Kidney (tissue), 14 donors: ENCODE data around the gene KCTD4. TPM values are rescaled to one million over a fixed set of nuclear protein-coding genes. Genes with fewer than 3 reads are reported as not detected.
"Not testable (repeated sequence)": the region's sequence is repeated elsewhere in the genome, so short reads cannot be mapped to it uniquely, and the experiment has no call there.

Source experiments
- DNase-seq, 5 donors: peaks; one replicate each; pipeline ENCODE4 v3.0.0-alpha.2; 2013 to 2020
- FAIRE-seq: peaks from 2 replicates; lab custom pipeline; 2012; peaks lifted over from hg19 to GRCh38; lab: Jason Lieb, UNC
- H3K27ac ChIP-seq, 2 donors: one replicate each; pipeline ENCODE4 v1.7.0; 2013; ENCODE audit warnings: low read depth in 2 of 2, low read length in 2 of 2, inconsistent platforms in 1 of 2
- H3K27me3 ChIP-seq: one replicate; pipeline ENCODE4 v1.7.1; 2013; ENCODE audit warnings: low read length, inconsistent platforms; ENCODE audit not compliant: control insufficient read depth, insufficient read depth
- H3K36me3 ChIP-seq, 3 donors: one replicate each; pipeline versions ENCODE4 v1.7.0 to v1.7.1; 2013; ENCODE audit warnings: low read length in 3 of 3, control low read depth in 1 of 3, inconsistent platforms in 1 of 3; ENCODE audit not compliant: insufficient read depth in 3 of 3, control insufficient read depth in 2 of 3
- H3K4me1 ChIP-seq, 3 donors: one replicate each; pipeline versions ENCODE4 v1.7.0 to v1.7.1; 2013; ENCODE audit warnings: low read length in 3 of 3, inconsistent platforms in 1 of 3, low read depth in 1 of 3; ENCODE audit not compliant: control insufficient read depth in 2 of 3, insufficient read depth in 2 of 3
- H3K4me3 ChIP-seq, 3 donors: one replicate each; pipeline versions ENCODE4 v1.7.0 to v1.8.1; 2013; ENCODE audit warnings: low read length in 3 of 3, control low read depth in 1 of 3, inconsistent platforms in 1 of 3
- H3K9ac ChIP-seq, 3 donors: one replicate each; pipeline versions ENCODE4 v1.7.0 to v1.7.1; 2013; ENCODE audit warnings: low read length in 3 of 3, control low read depth in 1 of 3, inconsistent platforms in 1 of 3
- H3K9me3 ChIP-seq, 3 donors: one replicate each; pipeline versions ENCODE4 v1.7.0 to v1.7.1; 2013; ENCODE audit warnings: low read length in 3 of 3, control low read depth in 1 of 3, inconsistent platforms in 1 of 3; ENCODE audit not compliant: control insufficient read depth in 2 of 3, insufficient read depth in 1 of 3
- CTCF ChIP-seq: IDR thresholded peaks from 3 replicates; pipeline ENCODE4 v1.5.1; 2012; ENCODE audit warnings: mild to moderate bottlenecking, moderate library complexity, borderline replicate concordance; ENCODE audit not compliant: insufficient read depth; ENCODE audit errors: extremely low read depth
- intact Hi-C: fragments of 100-400 bp; cut with DNase I; formaldehyde crosslinking; loops from one replicate; pipeline ENCODE4 v1.11.1; 2022
- polyA plus RNA-seq: library from polyadenylated mRNA; stranded (reverse); fragments of 350-450 nt; fragmentation: Illumina TruSeq; extraction: RNeasy Lipid Tissue Mini Kit (QIAGEN cat#74804); gene quantifications from one replicate; pipeline ENCODE4 v1.2.3, GENCODE V29; 2014; ENCODE audit warnings: low read depth, low replicate concordance; ENCODE audit not compliant: insufficient read depth
- total RNA-seq: library from RNA; stranded (reverse); fragmentation: NEBNext Ultra II Directional; extraction: Animal tissue kit (Norgen Biotek cat#: 25700); gene quantifications from one replicate; pipeline ENCODE4 v1.2.1, GENCODE V29; 2021
- donor health status: control.
- donor health status: control.
- donor health status: control.
- donor health status: control.
- donor health status: control.
- donor health status: DM: yes; HTN: yes; CAD: no.
- donor health status: Normal renal cell carcinoma (clear cell type).

Gene KCTD4
- total and polyA plus RNA-seq, 2 donors from 2014 or later, result 0.22 to 0.34 TPM

- H3K9me3 ChIP-seq, result no peaks in the 10 kb centered on the region
- H3K4me3 ChIP-seq, result no peak overlapping the region
- no peak for TF ChIP-seq CTCF
- DNase-seq, result peak in 1 of 5 donors; percentile 11
- no peak overlapping the region for H3K9ac ChIP-seq
- H3K4me1 ChIP-seq, result no peaks in the 10 kb centered on the region
- H3K36me3 ChIP-seq, result no peaks in the 10 kb centered on the region
- no peaks in the 10 kb centered on the region for H3K27me3 ChIP-seq
- intact Hi-C loops, result no loop called here
- FAIRE-seq, result peak; percentile 86
- no peak overlapping the region for H3K27ac ChIP-seq
These were observed 9.0 kb downstream of the KCTD4 start for GRCh38 chr13:45191874-45192273.

GRCh38 chr13:45189511-45189910 is 11.3 kb downstream of the KCTD4 start:
- H3K4me3 ChIP-seq, H3K36me3 ChIP-seq, H3K27me3 ChIP-seq, H3K9me3 ChIP-seq, DNase-seq, FAIRE-seq, H3K9ac ChIP-seq, H3K4me1 ChIP-seq, intact Hi-C loops, H3K27ac ChIP-seq: not testable (repeated sequence)

- H3K36me3 ChIP-seq, H3K27me3 ChIP-seq, H3K4me1 ChIP-seq, FAIRE-seq, intact Hi-C loops, H3K27ac ChIP-seq, DNase-seq, H3K4me3 ChIP-seq, H3K9me3 ChIP-seq, H3K9ac ChIP-seq: not testable (repeated sequence)
These were observed 11.8 kb downstream of the KCTD4 start for GRCh38 chr13:45189077-45189476.

DNA sequence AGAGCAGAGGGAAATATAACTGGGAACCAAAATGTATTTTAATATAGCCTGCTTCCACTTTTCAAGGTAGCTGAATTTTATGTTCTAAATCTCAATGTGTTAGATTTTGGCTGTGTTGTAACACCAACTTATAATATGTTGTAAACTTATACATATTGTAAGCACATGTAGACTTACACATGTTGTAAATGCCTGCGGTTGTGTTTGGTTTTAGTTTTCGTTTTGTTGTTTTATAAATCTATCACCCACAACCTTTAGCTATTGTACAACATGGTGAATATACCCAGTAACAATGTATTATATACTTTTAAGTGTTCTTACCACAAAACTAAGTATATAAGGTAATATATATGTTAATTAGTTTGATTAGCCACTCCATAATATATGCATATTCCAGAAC is 15.6 kb downstream of the KCTD4 start:
- no peaks in the 10 kb centered on the region for H3K36me3 ChIP-seq
- no peak for DNase-seq
- H3K27ac ChIP-seq, result no peak overlapping the region
- intact Hi-C loops, result no loop called here
- no peak overlapping the region for H3K4me3 ChIP-seq
- H3K4me1 ChIP-seq, result no peaks in the 10 kb centered on the region
- H3K9me3 ChIP-seq, result no peaks in the 10 kb centered on the region
- H3K27me3 ChIP-seq, result no peaks in the 10 kb centered on the region
- no peak overlapping the region for H3K9ac ChIP-seq
- no peak for TF ChIP-seq CTCF
- FAIRE-seq, result no peak

GRCh38 chr13:45184693-45185092 is 16.2 kb downstream of the KCTD4 start:
- Histone ChIP-seq H3K27me3 (no peaks in the 10 kb centered on the region), H3K4me1 (no peaks in the 10 kb centered on the region), H3K4me3 (no peak overlapping the region), H3K27ac (no peak overlapping the region), H3K9me3 (no peaks in the 10 kb centered on the region), H3K9ac (no peak overlapping the region), H3K36me3 (no peaks in the 10 kb centered on the region)
- DNase-seq, result no peak
- FAIRE-seq, result no peak
- intact Hi-C loops, result no loop called here
- TF ChIP-seq CTCF, result no peak
